Measurements from ENCODE around the gene UGT1A8.

Gene UGT1A8

DNA sequence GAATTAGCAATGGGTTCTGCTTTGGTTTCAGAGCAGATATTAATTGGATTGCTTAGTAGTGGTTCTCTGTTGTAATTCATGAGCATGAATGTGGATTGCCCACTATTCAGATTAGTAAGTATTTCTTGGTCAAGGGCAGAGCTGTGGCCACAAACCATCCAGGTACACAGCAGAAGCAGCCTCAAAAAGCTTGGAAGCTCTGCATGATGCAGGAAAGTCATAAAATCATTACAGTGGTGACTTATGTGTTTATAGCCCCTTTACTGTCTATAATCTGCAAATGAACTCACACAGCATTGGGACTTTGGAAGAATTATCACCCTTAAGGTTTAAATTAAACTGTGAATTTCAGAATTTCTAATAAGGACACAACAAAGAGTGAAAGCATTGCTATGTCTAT, 140.7 kb downstream of the UGT1A8 start:
- in situ Hi-C loops (cut with MboI; ENCODE audit: low sequenced_read_pairs): no loop called here

- in situ Hi-C loops (cut with MboI; ENCODE audit: low sequenced_read_pairs): no loop called here
Measured at GRCh38 chr2:233758849-233759248, 141.4 kb downstream of the UGT1A8 start.

DNA sequence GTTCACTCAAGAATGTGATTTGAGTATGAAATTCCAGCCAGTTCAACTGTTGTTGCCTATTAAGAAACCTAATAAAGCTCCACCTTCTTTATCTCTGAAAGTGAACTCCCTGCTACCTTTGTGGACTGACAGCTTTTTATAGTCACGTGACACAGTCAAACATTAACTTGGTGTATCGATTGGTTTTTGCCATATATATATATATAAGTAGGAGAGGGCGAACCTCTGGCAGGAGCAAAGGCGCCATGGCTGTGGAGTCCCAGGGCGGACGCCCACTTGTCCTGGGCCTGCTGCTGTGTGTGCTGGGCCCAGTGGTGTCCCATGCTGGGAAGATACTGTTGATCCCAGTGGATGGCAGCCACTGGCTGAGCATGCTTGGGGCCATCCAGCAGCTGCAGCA, 142.6 kb downstream of the UGT1A8 start, which contains the start of gene UGT1A1:
Gene UGT1A1, plus strand, starts transcription at position 228 of the 400 bp plus-strand sequence. Its CDS starts 18 bp downstream, at position 246.
- in situ Hi-C loops (cut with MboI; ENCODE audit: low sequenced_read_pairs): no loop called here

- in situ Hi-C loops (cut with MboI; ENCODE audit: low sequenced_read_pairs): no loop called here
Measured at GRCh38 chr2:233761040-233761769, 143.8 kb downstream of the UGT1A8 start.

DNA sequence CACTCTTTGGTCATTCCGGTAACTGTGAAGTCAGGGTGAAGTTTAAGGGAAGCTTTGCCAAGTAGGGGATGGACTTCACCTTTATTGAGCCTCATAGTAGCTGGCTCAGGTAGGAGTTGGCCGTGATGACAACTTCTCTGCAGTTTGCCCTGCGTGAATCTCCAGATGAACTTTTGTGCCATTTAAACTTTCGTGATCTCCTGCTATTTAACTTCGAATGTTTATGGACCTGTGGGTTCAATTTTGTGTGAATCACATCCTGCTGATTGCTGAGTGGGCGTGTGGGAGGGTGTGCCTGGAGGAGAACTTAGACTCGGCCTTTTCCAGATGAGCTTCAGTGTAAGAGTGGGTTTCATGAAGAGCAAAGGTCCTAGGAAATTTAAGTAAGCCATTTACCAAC, 146.8 kb downstream of the UGT1A8 start:
- in situ Hi-C loops (cut with MboI; ENCODE audit: low sequenced_read_pairs): no loop called here

GRCh38 chr2:233764761-233765160, 147.3 kb downstream of the UGT1A8 start:
- in situ Hi-C loops (cut with MboI; ENCODE audit: low sequenced_read_pairs): no loop called here

GRCh38 chr2:233766416-233766815, 149.0 kb downstream of the UGT1A8 start:
- in situ Hi-C loops (cut with MboI; ENCODE audit: low sequenced_read_pairs): no loop called here

- in situ Hi-C loops (cut with MboI; ENCODE audit: low sequenced_read_pairs): no loop called here
Measured at GRCh38 chr2:233768076-233768475, 150.6 kb downstream of the UGT1A8 start.

DNA sequence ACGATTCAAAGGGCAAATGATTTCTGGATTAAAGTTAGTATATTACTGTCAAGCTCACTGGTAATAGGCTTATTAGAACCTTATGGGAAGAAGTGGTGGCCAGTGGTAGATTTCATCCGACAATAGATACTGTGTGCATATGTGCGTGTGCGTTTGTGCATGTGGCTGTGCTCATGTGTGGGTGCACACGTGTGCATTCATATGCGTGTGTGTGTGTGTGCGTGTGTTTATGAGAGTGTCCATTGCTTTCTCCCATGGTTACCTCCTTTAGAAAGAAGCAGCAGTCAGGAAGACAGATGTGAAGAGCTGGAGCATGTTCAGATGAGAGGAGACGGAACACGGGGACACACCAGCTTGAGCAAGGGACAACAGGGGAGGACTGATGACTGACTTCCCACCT, 151.8 kb downstream of the UGT1A8 start:
- in situ Hi-C loops (cut with MboI; ENCODE audit: low sequenced_read_pairs): no loop called here

- in situ Hi-C loops (cut with MboI; ENCODE audit: low sequenced_read_pairs): no loop called here
Measured at GRCh38 chr2:233772153-233772552, 154.7 kb downstream of the UGT1A8 start.

DNA sequence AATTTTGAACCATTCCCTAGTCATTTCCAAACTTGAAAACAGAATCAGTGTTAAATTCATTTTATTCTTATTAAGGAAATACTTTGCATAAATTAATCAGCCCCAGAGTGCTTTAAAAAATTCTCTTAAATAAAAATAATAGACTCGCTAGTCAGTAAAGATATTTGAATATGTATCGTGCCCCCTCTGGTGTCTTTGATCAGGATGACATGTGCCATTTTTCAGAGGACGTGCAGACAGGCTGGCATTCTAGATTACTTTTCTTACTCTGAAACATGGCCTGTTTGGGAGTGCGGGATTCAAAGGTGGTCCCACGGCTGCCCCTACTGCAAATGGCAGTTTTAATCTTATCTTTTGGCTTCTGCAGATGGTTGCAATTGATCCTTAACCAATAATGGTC, 155.2 kb downstream of the UGT1A8 start:
- in situ Hi-C loops (cut with MboI; ENCODE audit: low sequenced_read_pairs): no loop called here

DNA sequence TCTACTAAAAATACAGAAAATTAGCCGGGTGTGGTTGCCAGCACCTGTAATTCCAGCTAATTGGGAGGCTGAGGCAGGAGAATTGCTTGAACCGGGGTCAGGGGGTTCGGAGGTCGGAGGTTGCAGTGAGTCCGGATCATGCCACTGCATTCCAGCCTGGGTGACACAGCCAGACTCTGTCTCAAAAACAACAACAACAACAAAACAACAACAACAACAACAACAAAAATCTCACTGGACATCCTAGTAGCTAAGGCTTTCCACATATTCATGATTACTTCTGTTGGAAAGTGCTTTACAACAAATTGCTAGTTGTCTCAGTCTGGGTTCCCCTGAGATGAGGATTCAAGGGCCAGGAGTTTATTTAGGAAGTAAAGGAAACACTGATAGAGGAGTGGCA, 156.4 kb downstream of the UGT1A8 start:
- in situ Hi-C loops (cut with MboI; ENCODE audit: low sequenced_read_pairs): no loop called here

DNA sequence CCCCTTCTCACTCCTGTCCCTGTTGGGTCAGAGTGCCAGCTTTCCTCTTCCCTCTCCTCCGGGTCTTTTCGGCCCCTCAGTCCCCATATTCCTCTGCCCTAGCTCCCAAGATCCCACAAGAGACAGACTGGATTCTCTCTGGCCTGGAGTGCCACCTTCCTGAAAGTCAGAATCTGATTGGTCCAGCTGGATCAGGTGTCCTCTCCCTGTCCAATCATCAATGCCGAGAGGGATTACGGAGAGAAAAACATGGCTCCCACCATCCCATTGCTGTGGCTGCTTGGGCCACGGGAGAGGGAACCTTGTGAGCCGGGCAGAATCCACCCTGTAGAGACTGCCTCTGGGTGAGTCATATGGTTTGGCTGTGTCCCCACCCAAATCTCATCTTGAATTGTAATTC, 158.0 kb downstream of the UGT1A8 start:
- in situ Hi-C loops (cut with MboI; ENCODE audit: low sequenced_read_pairs): no loop called here

DNA sequence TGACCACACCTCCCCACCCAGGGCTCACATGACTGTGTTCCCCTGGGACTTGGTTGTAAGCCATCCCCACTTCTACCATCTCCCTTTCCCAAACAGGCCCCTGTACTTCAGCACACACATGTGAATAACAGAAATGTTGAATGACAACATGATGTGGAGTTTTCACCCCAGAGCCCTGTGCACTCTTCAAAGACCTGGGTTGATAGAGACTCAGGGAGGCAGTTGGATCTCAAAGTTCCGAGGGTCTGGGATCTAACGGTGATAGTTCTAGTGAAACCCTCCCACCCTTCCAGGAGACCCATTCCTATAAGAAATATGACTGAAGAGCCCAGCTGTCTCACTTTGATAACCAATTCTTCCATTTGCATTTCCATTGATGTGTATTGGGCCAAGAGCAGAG, 160.6 kb downstream of the UGT1A8 start, which contains the start of gene MROH2A:
Gene MROH2A, plus strand, starts transcription at position 301 of the 400 bp plus-strand sequence. CDS start 1,029 bp downstream, outside the sequence.
- in situ Hi-C loops (cut with MboI; ENCODE audit: low sequenced_read_pairs): no loop called here

GRCh38 chr2:233779722-233780121, 162.3 kb downstream of the UGT1A8 start:
- in situ Hi-C loops (cut with MboI; ENCODE audit: low sequenced_read_pairs): no loop called here

GRCh38 chr2:233780771-233781170, 163.3 kb downstream of the UGT1A8 start:
- in situ Hi-C loops (cut with MboI; ENCODE audit: low sequenced_read_pairs): no loop called here

- in situ Hi-C loops (cut with MboI; ENCODE audit: low sequenced_read_pairs): no loop called here
Measured at GRCh38 chr2:233789554-233789953, 172.1 kb downstream of the UGT1A8 start.

- in situ Hi-C loops (cut with MboI; ENCODE audit: low sequenced_read_pairs): no loop called here
Measured at GRCh38 chr2:233791151-233791882, 173.9 kb downstream of the UGT1A8 start.

GRCh38 chr2:233791883-233792329, 174.5 kb downstream of the UGT1A8 start:
- in situ Hi-C loops (cut with MboI; ENCODE audit: low sequenced_read_pairs): no loop called here

GRCh38 chr2:233792720-233793119, 175.3 kb downstream of the UGT1A8 start:
- in situ Hi-C loops (cut with MboI; ENCODE audit: low sequenced_read_pairs): no loop called here

GRCh38 chr2:233793465-233794127, 176.2 kb downstream of the UGT1A8 start:
- in situ Hi-C loops (cut with MboI; ENCODE audit: low sequenced_read_pairs): no loop called here

Data from HL-60/S4 treated with retinoic acid at 250 ng/mL for 4 days and 3 days (cell line).